OCI-LY1 (cell line): ENCODE measurements around the gene FZR1.

ENCODE experiments used
- H2AFZ ChIP-seq: fragments of 200-600 bp; sonication (generic), shearing (Covaris generic); 2 replicates; pipeline ENCODE4 v1.6.0; 2014; ENCODE audit warnings: antibody characterized with exemption, mild to moderate bottlenecking, low read length
- H3F3A ChIP-seq: fragments of 200-600 bp; sonication (generic), shearing (Covaris generic); 2 replicates; pipeline ENCODE4 v1.6.0; 2014; ENCODE audit warnings: mild to moderate bottlenecking, antibody characterized with exemption, low read length, moderate library complexity; ENCODE audit not compliant: insufficient read depth
- H3K27ac ChIP-seq: fragments of 200-600 bp; sonication (generic); 2 replicates; pipeline ENCODE4 v1.5.1; 2014; ENCODE audit warnings: low read length, mixed run types, mild to moderate bottlenecking, low read depth; ENCODE audit not compliant: poor library complexity, severe bottlenecking
- H3K27me3 ChIP-seq: fragments of 200-600 bp; sonication (generic); 2 replicates; pipeline ENCODE4 v1.6.0; 2014; ENCODE audit warnings: antibody characterized with exemption, mild to moderate bottlenecking, low read length, moderate library complexity; ENCODE audit not compliant: insufficient read depth
- H3K36me3 ChIP-seq: fragments of 200-600 bp; sonication (generic); 2 replicates; pipeline ENCODE4 v1.6.1; 2014; ENCODE audit warnings: mild to moderate bottlenecking, antibody characterized with exemption, low read length, moderate library complexity, mixed read lengths; ENCODE audit not compliant: insufficient read depth
- H3K4me1 ChIP-seq: fragments of 200-600 bp; sonication (generic); 2 replicates; pipeline ENCODE4 v1.5.1; 2014; ENCODE audit warnings: mild to moderate bottlenecking, low read length, moderate library complexity; ENCODE audit not compliant: insufficient read depth, severe bottlenecking
- H3K4me2 ChIP-seq: fragments of 200-600 bp; sonication (generic), shearing (Covaris generic); 2 replicates; pipeline ENCODE4 v1.6.1; 2014; ENCODE audit warnings: low read length
- H3K4me3 ChIP-seq: fragments of 200-600 bp; sonication (generic); 2 replicates; pipeline ENCODE4 v1.5.1; 2014; ENCODE audit warnings: low read length, low read depth, mild to moderate bottlenecking, mixed read lengths; ENCODE audit not compliant: poor library complexity, severe bottlenecking
- H3K79me2 ChIP-seq: fragments of 200-600 bp; shearing (Covaris generic); 2 replicates; pipeline ENCODE4 v1.6.1; 2016; ENCODE audit warnings: mixed run types, low read length, mixed read lengths; ENCODE audit not compliant: insufficient read depth
- H3K9ac ChIP-seq: fragments of 200-600 bp; sonication (generic), shearing (Covaris generic); 2 replicates; pipeline ENCODE4 v1.6.1; 2014; ENCODE audit warnings: mild to moderate bottlenecking, low read length, mixed read lengths
- H3K9me2 ChIP-seq: fragments of 200-600 bp; sonication (generic), shearing (Covaris generic); 2 replicates; pipeline ENCODE4 v1.6.1; 2014; ENCODE audit warnings: low read depth, mild to moderate bottlenecking, low read length, mixed read lengths
- H3K9me3 ChIP-seq: fragments of 200-600 bp; shearing (Covaris generic); 2 replicates; pipeline ENCODE4 v1.6.1; 2014; ENCODE audit warnings: low read length, mixed read lengths
- H4K20me1 ChIP-seq: fragments of 200-600 bp; sonication (generic), shearing (Covaris generic); 2 replicates; pipeline ENCODE4 v1.6.0; 2016; ENCODE audit warnings: mild to moderate bottlenecking, low read length; ENCODE audit not compliant: insufficient read depth
- CTCF ChIP-seq: fragments of 200-600 bp; sonication (generic), shearing (Covaris generic); IDR thresholded peaks from 2 replicates; pipeline ENCODE4 v1.5.1; 2017; ENCODE audit warnings: mild to moderate bottlenecking, antibody characterized with exemption, low read length, moderate library complexity, mixed read lengths
- EZH2 ChIP-seq: fragments of 200-600 bp; sonication (generic), shearing (Covaris generic); IDR thresholded peaks from 2 replicates; pipeline ENCODE4 v1.8.0; 2017; ENCODE audit warnings: borderline replicate concordance, mixed run types, mild to moderate bottlenecking, antibody characterized with exemption, low read length, moderate library complexity, mixed read lengths

Gene FZR1

GRCh38 chr19:3586127-3586626 is 80.1 kb downstream of the FZR1 start:
- H3K4me3 ChIP-seq, result no peak overlapping the region
- H3K4me2 ChIP-seq, result no peak overlapping the region
- no peak overlapping the region for H3K9ac ChIP-seq
- no peaks in the 10 kb centered on the region for H3F3A ChIP-seq
- no peaks in the 10 kb centered on the region for H3K36me3 ChIP-seq
- H3K9me3 ChIP-seq, result no peaks in the 10 kb centered on the region
- no peaks in the 10 kb centered on the region for H3K79me2 ChIP-seq
- H3K27ac ChIP-seq, result no peak overlapping the region
- H3K27me3 ChIP-seq, result peaks cover 2% of the 10 kb centered on the region; the same call in 1 of the 2 replicates
- no peak overlapping the region for H2AFZ ChIP-seq
- no peaks in the 10 kb centered on the region for H4K20me1 ChIP-seq
- no peaks in the 10 kb centered on the region for H3K9me2 ChIP-seq
- no peaks in the 10 kb centered on the region for H3K4me1 ChIP-seq
- no peak for TF ChIP-seq EZH2
- TF ChIP-seq CTCF, result peak; percentile 59

- Histone ChIP-seq H3K36me3 (no peaks in the 10 kb centered on the region), H3K4me3 (no peak overlapping the region), H3F3A (no peaks in the 10 kb centered on the region), H3K9me3 (no peaks in the 10 kb centered on the region), H3K27ac (no peak overlapping the region), H2AFZ (no peak overlapping the region), H3K9ac (no peak overlapping the region), H3K4me1 (no peaks in the 10 kb centered on the region), H3K4me2 (no peak overlapping the region), H3K79me2 (no peaks in the 10 kb centered on the region), H3K27me3 (peaks cover 2% of the 10 kb centered on the region; the same call in 1 of the 2 replicates), H4K20me1 (no peaks in the 10 kb centered on the region), H3K9me2 (no peaks in the 10 kb centered on the region)
- no peak for TF ChIP-seq EZH2
- TF ChIP-seq CTCF, result no peak
Measured at GRCh38 chr19:3586707-3587346, 80.7 kb downstream of the FZR1 start.
